Right atrium auricular region (tissue), 2 donors: ENCODE measurements around the gene TKFC. TPM values are rescaled to one million over a fixed set of nuclear protein-coding genes. Genes with fewer than 3 reads are reported as not detected.
A peak's percentile ranks its signal among the peaks of the same experiment; 100 is the strongest.

Experiments
- DNase-seq: peaks from one replicate; pipeline ENCODE4 v3.0.0-alpha.2; 2019; ENCODE audit warnings: low spot score
- H3K27ac ChIP-seq, 2 donors: fragments of 200-600 bp; sonication (generic); 1 replicate in 1 of 2; 2 replicates in 1 of 2; pipeline ENCODE4 v1.5.1; 2016 to 2019
- H3K27me3 ChIP-seq, 2 donors: fragments of 200-600 bp; sonication (generic); one replicate each; pipeline versions ENCODE4 v1.5.1 to v1.6.0; 2017 to 2019
- H3K36me3 ChIP-seq: fragments of 200-600 bp; sonication (generic); one replicate; pipeline ENCODE4 v1.5.1; 2016
- H3K4me1 ChIP-seq, 2 donors: fragments of 200-600 bp; sonication (generic); one replicate each; pipeline versions ENCODE4 v1.5.1 to v1.6.0; 2017 to 2019
- H3K4me3 ChIP-seq, 2 donors: fragments of 200-600 bp; sonication (generic); 1 replicate in 1 of 2; 2 replicates in 1 of 2; pipeline ENCODE4 v1.5.1; 2017 to 2019; ENCODE audit warnings: mild to moderate bottlenecking in 1 of 2, moderate library complexity in 1 of 2
- H3K9me3 ChIP-seq, 2 donors: fragments of 200-600 bp; sonication (generic); one replicate each; pipeline ENCODE4 v1.5.1; 2019
- CTCF ChIP-seq, 2 donors: fragments of 200-600 bp; sonication (generic); IDR thresholded peaks; one replicate each; pipeline ENCODE4 v1.5.1; 2019; ENCODE audit warnings: antibody characterized with exemption in 2 of 2
- total RNA-seq, 2 donors: library from RNA; depleted of rRNA; stranded (reverse); fragments of >200 nt; gene quantifications; one replicate each; pipeline ENCODE4 v1.1.0, GENCODE V29; 2016

Gene TKFC
- total RNA-seq, 2 donors from 2014 or later: 9.7 to 11.3 TPM

- DNase-seq: no peak
- Histone ChIP-seq H3K4me3 (peak overlapping the region; percentile 62 to 73), H3K9me3 (no peaks in the 10 kb centered on the region), H3K27ac (peak overlapping the region; percentile 78 to 85), H3K4me1 (peaks cover 0 to 16% of the 10 kb centered on the region in 2 donors), H3K27me3 (no peaks in the 10 kb centered on the region), H3K36me3 (peaks cover 21% of the 10 kb centered on the region)
- TF ChIP-seq CTCF (IDR thresholded peaks at IDR 0.05): no peak
Measured at GRCh38 chr11:61392981-61393595, 60.1 kb downstream of the TKFC start.

Other genes with a start within 250 kb of the TKFC start
- 1 to 10 TPM in 1 of 2 donors, under 1 TPM in 1; 0.75 to 1.6 TPM for gene CD5, start 230.7 kb upstream of the TKFC start, total RNA-seq
- 10 to 100 TPM; 12.9 to 28.8 TPM for gene VPS37C, start 171.8 kb upstream of the TKFC start, total RNA-seq
- under 1 TPM; 0.33 to 0.55 TPM for gene PGA3, start 129.7 kb upstream of the TKFC start, total RNA-seq
- gene PGA4, start 110.9 kb upstream of the TKFC start, total RNA-seq: under 1 TPM in 1 of 2 donors, not detected in 1; 0.56 TPM
- gene PGA5, start 92.1 kb upstream of the TKFC start, total RNA-seq: under 1 TPM in 1 of 2 donors, not detected in 1; 0.48 TPM
- under 1 TPM; 0.48 to 0.94 TPM for gene VWCE, start 37.9 kb upstream of the TKFC start, total RNA-seq
- gene DDB1, start 123 bp upstream of the TKFC start, total RNA-seq: 100 to 1,000 TPM; 118 to 133 TPM
- gene CYB561A3, start 28.7 kb downstream of the TKFC start, total RNA-seq: 10 to 100 TPM; 15.0 to 27.3 TPM
- 10 to 100 TPM; 12.6 to 18.2 TPM for gene TMEM138, start 29.1 kb downstream of the TKFC start, total RNA-seq
- gene TMEM216, start 59.4 kb downstream of the TKFC start, total RNA-seq: 10 to 100 TPM in 1 of 2 donors, 1 to 10 TPM in 1; 9.5 to 11.7 TPM
- 10 to 100 TPM; 24.6 to 31.4 TPM for gene CPSF7, start 96.7 kb downstream of the TKFC start, total RNA-seq
- 10 to 100 TPM; 44.1 to 50.7 TPM for gene SDHAF2, start 96.9 kb downstream of the TKFC start, total RNA-seq
- gene LRRC10B, start 175.5 kb downstream of the TKFC start, total RNA-seq: 1 to 10 TPM in 1 of 2 donors, under 1 TPM in 1; 0.37 to 1.1 TPM
- gene SYT7, start 247.8 kb downstream of the TKFC start, total RNA-seq: 10 to 100 TPM; 19.2 to 23.6 TPM